HG03460 (cell line): ENCODE results near the gene CTDP1.
"Not testable (repeated sequence)": the region's sequence is repeated elsewhere in the genome, so short reads cannot be mapped to it uniquely, and the experiment has no call there.

Source experiments
- ATAC-seq: cut with Tn5 transposase; IDR thresholded peaks from one replicate; pipeline ENCODE4 v1.9.1; 2021; ENCODE audit not compliant: unreplicated experiment

CTDP1 gene

DNA sequence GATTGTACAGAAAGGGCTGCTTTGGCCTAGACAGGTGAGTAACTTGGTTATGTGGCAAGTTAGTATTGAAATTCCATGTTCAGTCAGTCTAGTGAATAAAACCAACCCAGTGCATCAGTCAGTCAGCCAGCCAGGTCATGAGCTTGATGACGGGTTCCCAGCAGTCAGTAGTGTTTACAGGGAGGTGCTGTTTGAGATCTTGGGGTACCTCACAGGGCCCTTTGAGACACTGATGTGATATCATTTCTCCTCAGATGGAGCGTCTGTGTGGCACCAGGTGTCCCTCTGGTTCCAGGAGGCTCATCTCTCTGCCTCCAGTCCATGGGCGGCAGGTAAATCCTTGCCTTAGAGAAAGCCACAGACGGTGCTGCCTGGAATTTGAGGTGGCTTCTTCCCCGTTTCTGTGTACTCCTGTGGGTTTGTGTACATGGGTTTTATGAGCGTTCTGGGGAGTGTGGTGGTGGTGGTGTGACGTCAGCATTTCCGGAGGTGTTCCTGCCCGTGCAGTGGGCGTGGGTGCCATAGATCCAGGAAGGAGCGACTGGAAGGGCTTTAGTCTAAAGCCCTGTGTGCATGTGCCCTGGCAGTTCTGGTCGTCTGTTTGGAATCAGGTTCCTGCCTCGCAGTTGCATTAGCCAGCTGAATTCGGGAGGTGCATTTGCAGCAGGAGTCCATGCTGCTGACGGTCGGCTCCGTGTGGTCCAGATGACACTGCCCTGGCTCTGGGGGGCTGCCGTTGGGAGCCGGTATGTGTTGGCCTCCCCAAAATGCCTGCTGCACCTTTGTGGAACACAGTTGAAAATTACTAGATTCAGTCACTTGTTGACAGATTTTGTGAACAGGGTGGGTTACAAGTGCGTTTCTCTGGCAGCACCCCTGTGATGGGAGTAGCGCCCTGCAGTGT, 2.1 kb downstream of the CTDP1 start:
- ATAC-seq: no peak

DNA sequence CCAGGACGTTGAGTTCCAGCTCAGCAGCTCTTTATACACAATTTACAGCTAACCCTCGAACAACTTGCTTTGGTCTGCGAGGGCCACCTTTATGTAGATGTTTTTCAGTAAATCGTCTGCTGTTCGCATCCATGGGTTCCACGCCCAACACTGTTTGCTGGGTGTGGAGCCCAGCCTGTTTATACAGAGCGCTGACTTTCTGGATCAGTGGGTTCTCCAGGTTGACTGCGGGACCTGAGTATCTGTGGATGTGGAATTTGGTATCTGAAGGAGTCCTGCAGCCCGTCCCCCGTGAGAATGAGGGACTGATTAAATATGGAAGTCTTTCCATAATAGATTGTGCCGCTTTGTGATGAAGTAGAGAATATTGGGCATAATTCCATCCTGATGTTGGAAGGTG, 2.9 kb downstream of the CTDP1 start:
- ATAC-seq: no peak

DNA sequence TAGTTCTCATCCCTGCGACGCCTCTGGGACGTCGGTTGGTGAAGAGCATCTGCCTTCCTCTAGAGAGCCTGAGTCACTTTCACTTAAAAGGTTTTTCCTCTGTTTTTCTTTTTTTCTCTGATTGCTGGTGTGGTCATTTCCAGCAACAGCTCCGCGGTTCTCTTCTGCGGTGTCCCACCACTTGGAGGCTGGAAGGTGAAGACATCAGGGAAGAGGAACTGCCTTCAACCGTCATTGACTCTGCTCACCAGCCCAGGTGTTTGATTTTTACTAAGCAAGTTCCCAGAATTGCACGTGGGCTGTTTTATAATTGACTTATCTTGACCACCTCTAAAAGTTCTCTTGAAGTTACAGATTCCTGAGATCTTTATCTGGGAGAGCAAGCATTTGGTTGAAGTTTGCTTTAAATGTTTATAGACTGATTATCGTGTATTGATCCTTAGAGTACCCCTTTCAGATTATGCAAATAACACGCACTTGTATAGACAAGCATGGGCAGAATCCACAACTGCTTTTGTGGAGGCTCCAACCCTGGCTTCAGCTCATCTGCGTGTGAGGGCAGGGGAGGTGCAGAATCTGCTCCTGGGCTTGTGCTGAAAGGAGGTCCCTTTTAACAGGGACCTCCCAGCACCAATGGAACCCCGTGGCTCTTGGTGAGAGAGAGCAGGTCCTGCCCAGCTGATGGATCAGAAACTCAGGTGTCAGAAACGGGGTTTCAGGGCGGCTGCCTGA, 3.5 kb downstream of the CTDP1 start:
- no peak for ATAC-seq

DNA sequence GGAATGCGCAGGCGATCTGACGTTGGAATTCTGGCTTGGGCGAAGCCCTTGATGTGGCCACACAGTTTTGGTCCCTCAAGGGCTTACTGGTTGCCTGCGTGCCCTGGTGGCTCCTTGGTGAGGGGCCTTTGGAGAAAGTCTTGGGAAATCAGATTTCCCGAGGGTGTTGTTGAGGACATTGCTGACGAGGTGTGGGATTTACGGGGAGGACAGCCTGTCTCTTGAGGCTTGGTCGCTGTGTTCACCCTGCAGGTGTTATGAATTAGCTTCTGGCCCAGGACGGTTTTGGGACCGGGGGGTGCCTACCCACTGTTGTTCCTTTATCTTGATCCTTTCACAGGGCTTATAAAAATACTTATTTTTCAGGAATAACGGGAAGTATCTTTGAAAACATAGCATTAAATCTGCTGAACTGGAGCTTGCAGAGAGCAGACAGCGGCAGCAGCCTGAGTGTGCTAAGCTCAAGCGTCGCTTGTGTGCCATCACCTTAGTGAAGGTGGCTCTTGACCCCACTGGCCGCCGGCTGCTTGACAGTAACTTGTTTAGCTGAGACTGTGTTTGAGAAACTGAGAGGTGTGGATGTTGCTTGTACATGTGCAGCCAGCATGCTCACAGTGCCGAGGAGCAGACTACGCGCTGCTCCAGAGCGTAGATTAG, 4.2 kb downstream of the CTDP1 start:
- no peak for ATAC-seq

DNA sequence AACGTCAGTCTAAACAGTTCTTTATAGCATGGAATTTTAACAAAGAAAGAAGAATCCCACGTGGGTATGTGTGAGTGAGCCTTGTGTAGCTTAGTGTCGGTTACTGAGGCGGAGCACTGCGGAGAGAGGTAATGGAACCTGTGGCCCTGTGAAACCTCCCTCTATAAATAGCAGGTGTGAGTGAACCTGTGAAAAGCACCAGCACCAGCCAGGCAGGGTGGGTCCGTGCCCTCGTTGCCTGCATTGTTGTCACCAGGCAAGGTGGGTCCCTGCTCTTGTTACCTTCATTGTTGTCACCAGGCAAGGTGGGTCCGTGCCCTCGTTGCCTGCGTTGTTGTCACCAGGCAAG, 4.7 kb downstream of the CTDP1 start:
- no peak for ATAC-seq

DNA sequence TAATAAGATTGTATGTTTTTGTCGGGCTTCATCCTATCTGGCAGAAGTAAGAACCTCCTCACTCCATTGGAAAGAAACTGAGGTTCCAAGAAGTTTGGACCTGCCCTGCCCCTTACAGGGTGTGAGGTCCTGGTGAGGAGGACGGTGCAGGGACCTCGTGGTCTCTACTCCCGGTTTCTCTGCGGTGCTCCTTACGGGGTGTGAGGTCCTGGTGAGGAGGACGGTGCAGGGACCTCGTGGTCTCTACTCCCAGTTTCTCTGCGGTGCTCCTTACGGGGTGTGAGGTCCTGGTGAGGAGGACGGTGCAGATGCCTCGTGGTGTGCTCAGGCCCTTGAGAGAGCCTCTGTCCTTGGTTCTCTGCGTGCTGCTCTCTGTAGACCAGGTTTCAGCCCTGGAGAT, 5.2 kb downstream of the CTDP1 start:
- ATAC-seq: no peak

DNA sequence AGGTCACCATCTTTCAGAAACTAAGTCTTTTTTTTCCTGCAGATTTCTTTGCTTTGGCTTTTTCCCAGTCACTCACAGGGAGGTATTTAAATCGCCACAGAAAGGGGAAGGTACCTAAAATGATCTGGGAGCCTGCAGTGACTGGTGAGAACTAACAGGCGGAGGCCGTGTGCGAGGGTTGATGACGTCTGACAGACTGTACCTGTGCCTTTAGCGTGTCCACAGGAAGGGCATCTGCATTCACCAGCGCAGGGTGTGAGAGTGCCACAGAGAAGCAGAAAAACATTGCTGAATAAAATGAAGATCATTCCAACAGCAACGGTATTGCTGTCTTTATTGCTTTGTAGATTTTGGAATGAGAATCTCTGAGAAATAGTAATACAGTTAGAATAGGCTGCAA, 5.7 kb downstream of the CTDP1 start:
- no peak for ATAC-seq

DNA sequence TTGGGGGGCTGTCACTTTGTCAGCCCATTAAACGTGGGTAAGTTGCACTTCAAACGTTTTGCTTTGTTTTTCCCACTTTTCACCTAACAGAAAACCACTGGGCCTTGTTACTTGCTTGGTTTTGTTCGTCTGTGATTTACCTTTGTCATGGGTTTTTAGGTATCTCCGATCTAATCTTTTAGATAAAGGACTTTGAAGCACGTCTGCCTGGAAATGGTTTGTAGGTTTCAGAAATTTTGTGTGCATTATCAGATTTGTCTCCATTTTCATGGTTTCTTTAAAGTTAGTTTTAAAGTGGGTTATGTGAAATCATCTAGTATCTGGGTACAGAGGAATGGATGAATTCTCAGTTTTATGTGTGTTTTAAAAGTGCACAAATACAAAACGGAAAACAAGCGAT, 6.4 kb downstream of the CTDP1 start:
- ATAC-seq: no peak

DNA sequence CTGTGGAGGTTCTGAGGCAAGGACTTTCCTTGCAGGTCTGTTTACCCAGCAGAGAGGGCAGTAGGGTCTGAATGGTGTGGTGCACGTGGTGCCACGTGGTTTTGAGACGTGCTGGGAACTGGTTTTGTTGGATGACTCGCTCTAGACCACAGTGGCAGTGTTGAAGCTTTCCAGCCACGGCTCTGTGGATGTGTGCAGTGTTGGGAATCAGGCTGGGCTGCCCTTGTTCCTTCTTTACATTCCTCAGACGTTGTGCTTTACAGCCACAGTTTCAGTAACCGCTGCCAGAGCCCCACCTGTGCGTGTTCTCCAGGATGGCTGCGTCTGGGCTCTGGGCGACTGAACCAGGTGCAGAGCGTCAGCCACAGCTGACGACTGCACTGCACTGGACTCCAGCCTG, 8.2 kb downstream of the CTDP1 start:
- no peak for ATAC-seq

DNA sequence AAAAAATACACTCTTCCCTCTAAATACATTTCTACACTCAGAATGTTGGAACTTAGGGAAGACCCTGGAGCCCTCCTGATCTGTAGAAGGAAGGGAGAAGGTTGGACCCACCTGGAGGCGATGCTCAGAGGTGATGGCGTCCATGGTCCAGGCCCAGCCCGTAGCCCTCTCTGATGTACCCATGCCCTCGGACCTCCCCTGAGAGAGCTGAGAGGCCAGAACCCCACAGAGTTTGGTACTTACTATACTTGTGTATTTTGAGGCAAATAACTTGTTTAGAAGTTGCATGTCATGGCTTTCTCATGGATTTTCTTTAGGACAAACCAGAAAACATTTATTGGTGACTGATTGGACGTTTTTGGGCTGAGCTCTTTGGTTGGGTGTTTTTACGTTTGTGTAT, 10.5 kb downstream of the CTDP1 start:
- no peak for ATAC-seq

DNA sequence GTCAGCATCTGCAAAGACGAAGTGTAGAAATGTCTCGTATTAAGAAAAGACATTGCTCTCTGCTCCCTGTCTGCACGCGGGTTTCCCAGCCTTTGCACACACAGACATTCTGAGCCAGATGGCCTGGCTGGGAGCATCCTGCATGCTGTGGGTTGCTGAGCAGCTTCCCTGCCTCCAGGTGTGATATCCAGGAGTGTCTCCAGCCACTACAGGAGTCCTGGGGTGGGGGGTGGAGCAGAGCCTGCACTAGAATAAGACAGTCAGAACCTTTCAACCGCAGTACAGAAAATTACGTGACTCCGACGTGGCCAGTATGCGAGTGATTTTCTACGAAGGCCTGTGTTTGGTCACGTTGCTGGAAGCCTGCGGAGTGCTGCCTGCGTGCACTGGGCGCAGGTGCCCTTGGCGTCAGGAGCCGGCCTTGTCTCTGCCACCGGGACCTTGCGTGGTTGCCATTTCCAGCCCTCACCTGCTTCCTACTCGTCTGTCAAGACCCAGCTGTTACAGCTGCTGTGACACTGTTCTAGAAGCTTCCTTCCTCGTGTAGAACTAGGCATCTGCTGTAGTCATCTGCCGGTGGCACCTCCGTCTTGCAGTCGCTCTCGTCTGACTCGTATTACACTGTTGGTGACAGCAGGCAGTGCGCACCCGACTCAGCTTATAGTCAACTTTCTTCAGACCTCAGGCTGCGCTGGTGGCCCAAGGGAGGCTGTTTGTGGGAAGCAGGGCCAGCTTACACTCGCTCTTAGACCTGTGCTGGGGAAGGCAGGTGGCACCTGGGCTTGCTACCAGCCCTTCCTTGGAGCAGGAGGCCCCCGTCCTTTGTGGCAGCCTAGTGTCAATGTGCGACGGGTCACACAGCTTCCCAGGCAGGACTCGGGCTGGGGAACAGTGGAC, 11.2 kb downstream of the CTDP1 start:
- no peak for ATAC-seq

DNA sequence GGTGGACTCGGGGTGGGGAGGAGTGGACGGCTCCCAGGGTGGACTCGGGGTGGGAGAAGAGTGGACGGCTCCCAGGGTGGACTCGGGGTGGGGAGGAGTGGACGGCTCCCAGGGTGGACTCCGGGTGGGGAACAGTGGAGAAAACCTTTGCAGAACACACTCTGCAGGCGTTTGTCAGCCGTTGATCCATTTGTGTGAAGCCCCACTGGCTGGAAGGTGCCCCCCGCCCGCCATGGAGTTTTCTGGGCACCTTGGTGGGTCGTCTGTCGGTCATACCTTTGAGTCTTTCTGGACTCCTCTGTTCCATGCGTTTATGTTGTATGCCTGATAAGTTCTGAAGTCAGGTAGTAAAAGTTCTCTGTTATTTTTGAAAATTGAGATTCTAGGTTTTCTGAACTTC, 12.5 kb downstream of the CTDP1 start:
- no peak for ATAC-seq

DNA sequence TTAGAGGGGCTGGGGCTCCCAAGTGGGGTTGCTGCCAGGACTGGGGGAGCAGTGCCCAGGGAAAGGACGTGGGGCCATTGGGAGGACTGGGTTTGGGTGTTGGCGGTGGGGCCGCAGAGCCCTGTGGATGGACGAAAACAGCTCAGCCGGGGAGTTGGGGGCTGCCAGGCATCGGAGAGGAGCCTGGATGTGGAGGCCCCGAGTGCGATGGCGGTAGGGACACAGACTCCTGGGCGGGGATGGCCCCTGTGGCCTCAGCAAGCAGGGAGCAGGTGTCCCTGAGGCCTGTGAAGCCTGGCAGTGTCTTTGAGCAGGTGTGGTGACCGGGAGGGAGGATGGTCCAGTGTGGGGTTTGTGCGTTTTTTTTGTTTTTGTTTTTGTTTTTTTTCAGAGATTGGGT, 13.3 kb downstream of the CTDP1 start:
- no peak for ATAC-seq

DNA sequence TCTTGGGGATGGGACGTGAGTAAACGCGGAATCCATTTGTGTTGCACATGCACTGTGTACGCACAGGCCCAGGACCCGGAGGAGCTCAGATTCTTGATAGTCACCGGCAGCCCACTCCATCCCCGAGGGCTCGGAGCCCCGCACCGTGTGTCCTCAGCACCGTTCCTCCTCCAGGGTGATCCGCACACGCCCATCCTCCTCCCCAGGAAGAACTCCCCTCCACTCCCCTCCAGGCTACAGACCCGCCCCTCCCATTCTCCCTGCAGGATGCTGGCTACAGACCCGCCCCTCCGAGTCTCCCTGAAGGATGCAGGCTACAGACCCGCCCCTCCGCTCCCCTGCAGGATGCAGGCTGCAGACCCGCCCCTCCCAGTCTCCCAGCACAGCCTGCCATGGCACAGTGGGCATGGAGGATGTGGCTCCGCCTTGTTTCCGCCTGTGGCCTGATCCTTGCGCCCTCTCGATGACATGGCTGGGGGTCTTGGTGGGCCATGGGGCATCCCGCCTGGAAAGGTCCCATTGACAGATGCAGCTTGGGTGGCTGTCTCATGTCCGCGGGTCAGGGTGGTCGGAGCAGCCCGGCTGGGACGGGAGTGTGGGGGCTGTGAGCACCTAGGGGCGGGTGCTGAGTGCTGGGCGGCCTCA, 14.1 kb downstream of the CTDP1 start:
- no peak for ATAC-seq

DNA sequence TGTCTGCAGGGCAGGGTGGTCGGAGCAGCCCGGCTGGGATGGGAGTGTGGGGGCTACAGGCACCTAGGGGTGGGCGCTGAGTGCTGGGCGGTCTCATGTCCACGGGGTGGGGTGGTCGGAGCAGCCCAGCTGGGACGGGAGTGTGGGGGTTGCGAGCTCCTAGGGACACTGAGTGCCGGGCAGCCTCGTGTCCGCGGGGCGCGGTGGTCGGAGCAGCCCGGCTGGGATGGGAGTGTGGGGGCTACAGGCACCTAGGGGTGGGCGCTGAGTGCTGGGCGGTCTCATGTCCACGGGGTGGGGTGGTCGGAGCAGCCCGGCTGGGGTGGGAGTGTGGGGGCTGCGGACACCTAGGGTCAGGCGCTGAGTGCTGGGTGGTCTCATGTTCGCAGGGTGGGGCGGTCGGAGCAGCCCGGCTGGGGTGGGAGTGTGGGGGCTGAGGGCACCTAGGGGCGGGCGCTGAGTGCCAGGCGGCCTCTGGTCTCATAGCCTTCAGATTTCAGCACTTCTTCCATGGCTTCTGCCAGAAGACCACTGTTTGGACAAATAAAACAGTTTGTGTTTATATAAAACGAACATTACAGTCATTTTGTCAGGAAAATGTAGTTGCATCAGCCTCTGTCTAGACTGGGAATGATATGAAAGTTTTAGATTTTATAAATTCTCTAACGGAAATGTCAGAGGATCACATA, 14.7 kb downstream of the CTDP1 start:
- ATAC-seq: not testable (repeated sequence)

DNA sequence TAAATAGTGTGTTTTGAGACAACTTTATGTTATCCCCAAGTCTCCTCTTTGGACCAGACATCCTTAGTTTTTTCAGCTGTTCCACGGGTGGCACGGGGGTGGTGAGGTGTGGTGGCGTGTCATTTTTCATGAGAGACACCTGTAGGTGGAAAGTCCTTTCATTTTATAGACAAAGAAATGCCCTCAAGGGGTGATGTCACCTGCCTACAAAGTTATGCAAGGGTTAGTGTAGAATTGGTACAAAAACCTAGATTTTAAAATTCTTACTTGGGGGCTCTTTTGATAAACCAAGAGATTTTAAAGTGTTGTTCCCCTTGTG, 15.3 kb downstream of the CTDP1 start:
- no peak for ATAC-seq

DNA sequence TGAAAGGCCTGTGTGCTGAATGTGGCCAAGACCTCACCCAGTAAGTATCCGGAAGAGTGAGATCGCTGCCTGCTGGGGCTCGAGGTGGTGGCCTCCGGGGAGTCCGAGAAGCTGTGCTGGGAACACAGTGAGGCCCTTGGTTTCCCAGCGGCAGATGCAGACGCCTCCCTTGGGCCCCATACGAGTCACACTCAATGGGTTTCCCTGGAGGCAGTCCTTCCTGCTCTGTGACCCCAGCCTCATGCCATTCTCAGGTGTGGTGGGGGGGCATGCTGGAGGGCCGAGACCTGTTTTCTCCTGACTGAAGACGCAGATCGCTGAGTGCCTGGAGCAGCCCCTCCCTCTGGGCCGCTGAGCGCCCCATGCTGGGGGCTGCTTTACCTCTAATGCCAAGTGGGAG, 15.7 kb downstream of the CTDP1 start:
- ATAC-seq: no peak

DNA sequence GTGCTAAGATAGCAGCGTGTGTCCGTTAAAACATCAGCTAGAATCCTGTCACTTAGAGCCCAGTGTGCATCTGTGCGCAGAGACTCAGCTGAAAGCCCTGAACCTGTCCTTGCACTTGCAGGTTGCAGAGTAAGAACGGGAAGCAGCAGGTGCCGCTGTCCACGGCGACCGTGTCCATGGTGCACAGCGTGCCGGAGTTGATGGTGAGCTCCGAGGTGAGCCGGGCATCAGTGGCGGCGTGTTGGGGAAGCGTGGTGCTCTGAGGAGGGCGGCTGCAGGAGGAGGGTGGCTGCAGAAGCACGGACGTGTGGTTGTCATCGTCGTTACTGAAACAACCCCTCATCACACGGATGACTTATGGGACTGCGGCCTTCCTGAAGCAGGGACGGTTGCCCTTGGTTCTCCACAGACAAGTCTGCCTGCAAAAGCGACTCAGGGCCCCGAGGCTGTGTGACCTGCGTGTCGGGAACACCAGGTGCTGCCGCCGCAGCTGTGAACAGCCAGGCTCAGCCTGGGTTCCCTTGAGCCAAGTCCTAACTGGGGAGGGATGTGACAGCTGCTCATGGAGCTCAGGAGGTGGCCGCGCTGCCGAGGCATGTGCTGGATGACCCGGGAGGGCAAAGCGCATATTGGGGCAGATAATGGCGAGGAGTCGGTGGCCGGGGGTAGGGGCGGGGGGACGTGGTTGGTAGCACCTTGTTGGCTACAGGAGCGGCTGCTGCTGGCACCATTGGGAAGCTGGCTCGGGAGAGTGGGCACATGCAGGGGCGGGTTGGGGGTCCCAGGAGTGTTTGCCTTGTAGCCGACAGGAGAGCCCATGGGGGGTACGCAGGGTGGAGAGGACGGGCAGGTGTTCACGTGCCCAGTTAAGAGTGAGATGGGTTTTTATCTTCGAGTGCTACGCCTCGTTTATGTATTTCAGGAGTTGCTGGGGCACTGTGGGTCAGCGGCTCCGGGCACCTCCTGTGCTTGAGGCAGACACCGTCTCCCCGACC, 16.6 kb downstream of the CTDP1 start:
- ATAC-seq: no peak

DNA sequence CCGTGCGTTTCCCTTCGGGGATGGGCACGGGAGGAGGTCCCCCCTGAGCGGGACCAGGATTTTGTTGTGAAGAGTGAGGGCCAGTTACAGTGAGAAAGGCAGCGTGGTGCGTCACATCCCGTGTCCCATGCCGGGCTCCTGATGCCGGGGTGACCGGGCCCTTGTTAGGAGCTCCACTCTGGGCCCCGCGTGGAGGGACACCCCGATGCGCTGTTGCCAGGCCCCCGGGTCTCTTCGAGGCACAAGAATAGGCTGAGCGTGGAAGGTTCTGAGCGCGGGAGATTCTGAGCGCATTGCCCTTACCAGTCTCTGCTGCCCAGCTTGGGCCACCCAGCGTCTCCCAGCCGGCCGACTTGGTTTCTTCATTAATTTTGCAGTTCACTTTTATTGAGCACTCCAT, 17.6 kb downstream of the CTDP1 start:
- ATAC-seq: no peak
